CD4-positive, CD25-positive, alpha-beta regulatory T cell (primary cell): ENCODE data around the gene SLC30A7. TPM values are rescaled to one million over a fixed set of nuclear protein-coding genes. Genes with fewer than 3 reads are reported as not detected.

Experiments
- ATAC-seq, 2 donors: fragments of 150-1000 bp; cut with Tn5 transposase; one replicate each; pipeline ENCODE4 v1.10.0; 2021; ENCODE audit warnings: low read depth in 2 of 2, moderate number of reproducible peaks in 2 of 2, moderate library complexity in 1 of 2
- DNase-seq, 3 donors: peaks; one replicate each; pipeline versions ENCODE4 v3.0.0 to v3.0.0-alpha.2; 2012 to 2022; ENCODE audit warnings: mixed read lengths in 1 of 3
- H3K27ac ChIP-seq: one replicate; pipeline ENCODE4 v1.7.0; 2013; ENCODE audit warnings: mild to moderate bottlenecking, low read length; ENCODE audit not compliant: insufficient read depth, poor library complexity, severe bottlenecking
- H3K27me3 ChIP-seq: one replicate; pipeline ENCODE4 v1.7.0; 2013; ENCODE audit warnings: low read length; ENCODE audit not compliant: control insufficient read depth, insufficient read depth
- H3K36me3 ChIP-seq: one replicate; pipeline ENCODE4 v1.7.0; 2013; ENCODE audit warnings: mild to moderate bottlenecking, low read length, moderate library complexity; ENCODE audit not compliant: control insufficient read depth, insufficient read depth
- H3K4me1 ChIP-seq: 2 replicates; pipeline ENCODE4 v1.7.0; 2013; ENCODE audit warnings: mild to moderate bottlenecking, low read length; ENCODE audit not compliant: insufficient read depth, control insufficient read depth, poor library complexity, severe bottlenecking
- H3K4me3 ChIP-seq: one replicate; pipeline ENCODE4 v1.7.0; 2013; ENCODE audit warnings: low read depth, mild to moderate bottlenecking, low read length, moderate library complexity
- H3K9me3 ChIP-seq, 2 experiments: 1 replicate in 1 of 2; 2 replicates in 1 of 2; pipeline ENCODE4 v1.7.0; 2013; ENCODE audit warnings: low read length in 2 of 2, mild to moderate bottlenecking in 1 of 2, moderate library complexity in 1 of 2; ENCODE audit not compliant: control insufficient read depth in 2 of 2
- H3K27ac Mint-ChIP-seq, 3 donors: one replicate each; pipeline ENCODE4 v1.8.0; 2020 to 2022; ENCODE audit warnings: mild to moderate bottlenecking in 3 of 3, mixed read lengths in 3 of 3, moderate library complexity in 2 of 3
- H3K27me3 Mint-ChIP-seq: one replicate; pipeline ENCODE4 v1.8.0; 2022; ENCODE audit warnings: mild to moderate bottlenecking, mixed read lengths
- H3K36me3 Mint-ChIP-seq: one replicate; pipeline ENCODE4 v1.8.0; 2020; ENCODE audit warnings: mixed read lengths
- H3K4me1 Mint-ChIP-seq, 4 donors: one replicate each; pipeline ENCODE4 v1.8.0; 2020 to 2022; ENCODE audit warnings: mixed read lengths in 4 of 4, mild to moderate bottlenecking in 1 of 4
- H3K4me3 Mint-ChIP-seq, 4 donors: one replicate each; pipeline ENCODE4 v1.8.0; 2020 to 2022; ENCODE audit warnings: mild to moderate bottlenecking in 4 of 4, mixed read lengths in 4 of 4, moderate library complexity in 3 of 4
- H3K9me3 Mint-ChIP-seq, 7 donors: one replicate each; pipeline ENCODE4 v1.8.0; 2020 to 2022; ENCODE audit warnings: mixed read lengths in 7 of 7, mild to moderate bottlenecking in 3 of 7, moderate library complexity in 2 of 7
- polyA plus RNA-seq, 4 donors: library from polyadenylated mRNA; unstranded; fragments of 300-500 nt; fragmentation: Illumina TruSeq; gene quantifications; one replicate each; pipeline ENCODE4 v1.2.3, GENCODE V29; 2021
- total RNA-seq: library from RNA; stranded (reverse); gene quantifications from one replicate; pipeline ENCODE4 v1.2.3, GENCODE V29; 2022

Gene SLC30A7
- total and polyA plus RNA-seq, 5 donors from 2014 or later = 12.8 to 29.1 (median 14.5) TPM

DNA sequence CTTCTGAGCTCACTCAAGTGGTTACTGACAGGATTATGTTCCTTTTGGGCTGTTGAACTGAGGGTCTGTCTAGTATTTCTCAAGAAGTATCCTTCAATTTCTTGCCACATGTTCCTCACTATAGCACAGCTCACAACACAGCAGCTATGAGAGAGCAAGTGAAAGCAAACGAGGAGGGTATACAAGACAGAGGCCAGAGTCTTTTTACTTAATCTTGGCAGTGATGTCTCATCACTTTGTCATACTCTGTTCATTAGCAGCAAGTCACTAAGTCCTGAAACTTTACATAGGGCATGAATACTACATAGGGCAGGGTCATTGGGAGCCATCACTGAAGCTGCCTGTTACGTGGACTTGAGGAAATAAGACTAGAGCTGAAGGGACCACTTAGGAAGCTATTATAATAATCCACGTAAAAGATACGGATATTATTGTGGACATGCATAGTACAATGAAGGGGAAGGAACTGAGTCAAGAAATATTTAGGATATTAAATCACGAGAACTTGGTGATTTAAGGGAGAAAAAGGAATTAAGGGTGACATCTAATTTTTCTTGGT is 63.7 kb downstream of the SLC30A7 start:
- peaks cover 33% of the 10 kb centered on the region for H3K36me3 Mint-ChIP-seq
- ATAC-seq (no peak), DNase-seq (no peak)
- Histone ChIP-seq H3K4me3 (no peak overlapping the region), H3K36me3 (peaks cover 30% of the 10 kb centered on the region), H3K4me1 (peaks cover 3% of the 10 kb centered on the region), H3K27ac (no peak overlapping the region), H3K27me3 (no peaks in the 10 kb centered on the region), H3K9me3 (no peaks in the 10 kb centered on the region)
- no peaks in the 10 kb centered on the region for H3K27me3 Mint-ChIP-seq
- H3K9me3 Mint-ChIP-seq = peaks cover 0 to 2% (median 0%) of the 10 kb centered on the region in 7 donors
- H3K4me1 Mint-ChIP-seq = peaks cover 19 to 56% (median 33%) of the 10 kb centered on the region in 4 donors
- no peak overlapping the region for H3K4me3 Mint-ChIP-seq
- H3K27ac Mint-ChIP-seq = peak overlapping the region in 2 of 3 donors; percentile 21 to 85

GRCh38 chr1:100960098-100960497 is 64.2 kb downstream of the SLC30A7 start:
- no peaks in the 10 kb centered on the region for H3K27me3 Mint-ChIP-seq
- DNase-seq (no peak), ATAC-seq (no peak)
- no peak overlapping the region for H3K4me3 Mint-ChIP-seq
- no peak overlapping the region for H3K27ac ChIP-seq
- peaks cover 31% of the 10 kb centered on the region for H3K36me3 ChIP-seq
- H3K4me3 ChIP-seq = no peak overlapping the region
- H3K27me3 ChIP-seq = no peaks in the 10 kb centered on the region
- peaks cover 3% of the 10 kb centered on the region for H3K4me1 ChIP-seq
- H3K36me3 Mint-ChIP-seq = peaks cover 37% of the 10 kb centered on the region
- H3K4me1 Mint-ChIP-seq = peaks cover 19 to 55% (median 36%) of the 10 kb centered on the region in 4 donors
- H3K27ac Mint-ChIP-seq = peak overlapping the region in 1 of 3 donors; percentile 85
- H3K9me3 Mint-ChIP-seq = peaks cover 0 to 2% (median 0%) of the 10 kb centered on the region in 7 donors
- H3K9me3 ChIP-seq = no peaks in the 10 kb centered on the region

DNA sequence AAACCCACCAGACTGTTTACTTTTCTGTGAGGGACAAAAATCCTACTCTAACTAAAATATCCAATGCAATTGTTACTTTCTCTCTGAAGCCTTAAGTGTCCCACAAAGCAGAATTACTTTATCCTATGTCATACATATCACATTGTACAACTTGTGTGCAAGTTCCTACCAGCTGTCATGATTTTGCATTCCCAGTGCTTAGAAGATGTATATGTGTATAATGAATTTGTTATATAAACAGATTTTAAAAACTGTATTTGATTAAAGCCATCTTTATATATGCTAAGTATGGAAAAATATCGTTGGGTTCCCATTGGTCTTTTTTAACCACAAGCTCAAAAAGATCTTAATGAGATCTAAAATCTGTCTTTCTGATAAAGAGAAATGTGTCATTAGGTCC is 72.7 kb downstream of the SLC30A7 start:
- Mint-ChIP-seq H3K27ac (no peak overlapping the region), H3K36me3 (peaks cover 47% of the 10 kb centered on the region), H3K27me3 (no peaks in the 10 kb centered on the region), H3K4me3 (no peak overlapping the region), H3K4me1 (peaks cover 22 to 48% (median 34%) of the 10 kb centered on the region in 4 donors), H3K9me3 (peaks cover 0 to 3% (median 0%) of the 10 kb centered on the region in 7 donors)
- H3K36me3 ChIP-seq = peaks cover 36% of the 10 kb centered on the region
- H3K27me3 ChIP-seq = no peaks in the 10 kb centered on the region
- DNase-seq (no peak), ATAC-seq (no peak)
- peaks cover 3% of the 10 kb centered on the region for H3K4me1 ChIP-seq
- H3K4me3 ChIP-seq = no peak overlapping the region
- H3K9me3 ChIP-seq = no peaks in the 10 kb centered on the region
- no peak overlapping the region for H3K27ac ChIP-seq

DNA sequence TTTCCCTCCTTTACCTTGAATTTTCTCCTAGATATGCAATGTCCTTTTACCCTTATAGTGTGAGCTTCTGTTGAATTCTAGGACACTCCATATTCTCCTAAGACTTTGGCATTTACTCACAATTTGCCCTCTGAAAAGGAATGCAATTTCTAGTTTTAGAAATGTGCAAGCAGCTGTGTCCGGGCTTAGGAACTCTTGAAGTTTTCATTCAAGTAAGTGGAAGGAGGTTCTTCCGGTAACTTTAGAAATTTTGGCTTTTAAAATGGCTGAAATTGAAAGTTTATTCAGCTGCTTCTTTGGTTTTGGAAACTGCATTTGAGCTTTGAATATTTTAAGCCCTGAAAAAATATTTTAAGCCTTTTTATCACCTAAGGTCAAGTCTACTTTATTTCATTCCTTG is 73.4 kb downstream of the SLC30A7 start:
- H3K27me3 ChIP-seq = no peaks in the 10 kb centered on the region
- no peaks in the 10 kb centered on the region for H3K9me3 ChIP-seq
- Mint-ChIP-seq H3K27ac (no peak overlapping the region), H3K4me3 (no peak overlapping the region), H3K4me1 (peaks cover 29 to 51% (median 39%) of the 10 kb centered on the region in 4 donors), H3K36me3 (peaks cover 51% of the 10 kb centered on the region), H3K27me3 (no peaks in the 10 kb centered on the region), H3K9me3 (peaks cover 0 to 8% (median 0%) of the 10 kb centered on the region in 7 donors)
- H3K36me3 ChIP-seq = peaks cover 32% of the 10 kb centered on the region
- no peak overlapping the region for H3K4me3 ChIP-seq
- DNase-seq = no peak
- ATAC-seq = no peak
- H3K27ac ChIP-seq = no peak overlapping the region
- H3K4me1 ChIP-seq = peaks cover 3% of the 10 kb centered on the region

GRCh38 chr1:100971021-100971420 is 75.1 kb downstream of the SLC30A7 start:
- H3K4me3 Mint-ChIP-seq = no peak overlapping the region
- Histone ChIP-seq H3K27me3 (no peaks in the 10 kb centered on the region), H3K9me3 (no peaks in the 10 kb centered on the region), H3K4me1 (peaks cover 3% of the 10 kb centered on the region), H3K36me3 (peaks cover 29% of the 10 kb centered on the region), H3K4me3 (no peak overlapping the region), H3K27ac (no peak overlapping the region)
- peaks cover 0 to 8% (median 0%) of the 10 kb centered on the region in 7 donors for H3K9me3 Mint-ChIP-seq
- no peak for ATAC-seq
- H3K27me3 Mint-ChIP-seq = no peaks in the 10 kb centered on the region
- peak overlapping the region in 2 of 3 donors; percentile 56 to 80 for H3K27ac Mint-ChIP-seq
- DNase-seq = no peak
- H3K36me3 Mint-ChIP-seq = peaks cover 43% of the 10 kb centered on the region
- peaks cover 30 to 52% (median 35%) of the 10 kb centered on the region in 4 donors for H3K4me1 Mint-ChIP-seq

GRCh38 chr1:100972185-100972584 is 76.3 kb downstream of the SLC30A7 start:
- ATAC-seq (no peak), DNase-seq (no peak)
- peaks cover 3% of the 10 kb centered on the region for H3K4me1 ChIP-seq
- peaks cover 30 to 58% (median 38%) of the 10 kb centered on the region in 4 donors for H3K4me1 Mint-ChIP-seq
- H3K4me3 ChIP-seq = no peak overlapping the region
- H3K27me3 ChIP-seq = no peaks in the 10 kb centered on the region
- no peaks in the 10 kb centered on the region for H3K9me3 ChIP-seq
- peak overlapping the region in 1 of 3 donors; percentile 67 for H3K27ac Mint-ChIP-seq
- peaks cover 0 to 4% (median 0%) of the 10 kb centered on the region in 7 donors for H3K9me3 Mint-ChIP-seq
- no peak overlapping the region for H3K4me3 Mint-ChIP-seq
- H3K36me3 Mint-ChIP-seq = peaks cover 44% of the 10 kb centered on the region
- H3K27me3 Mint-ChIP-seq = no peaks in the 10 kb centered on the region
- no peak overlapping the region for H3K27ac ChIP-seq
- H3K36me3 ChIP-seq = peaks cover 27% of the 10 kb centered on the region

DNA sequence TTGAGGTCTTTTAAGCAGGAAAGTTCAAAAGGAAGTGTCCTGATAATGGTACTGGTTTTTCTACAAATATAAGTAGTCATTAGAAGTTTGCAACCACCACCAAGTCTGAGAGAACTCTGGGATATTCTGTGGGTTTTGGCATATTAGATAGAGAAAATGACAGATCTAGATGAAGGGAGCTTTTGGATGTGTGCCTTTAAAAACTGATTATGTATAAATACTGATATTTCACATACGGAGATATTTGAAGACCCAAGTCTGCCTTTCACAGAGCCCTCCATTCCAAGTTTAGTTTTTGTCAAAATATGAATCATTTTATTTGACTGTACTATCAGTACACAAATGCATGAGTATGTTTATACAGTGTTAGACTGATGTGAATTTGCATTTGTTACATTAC is 81.0 kb downstream of the SLC30A7 start:
- Mint-ChIP-seq H3K4me3 (no peak overlapping the region), H3K27me3 (no peaks in the 10 kb centered on the region), H3K27ac (peak overlapping the region in 2 of 3 donors; percentile 1 to 9), H3K36me3 (peaks cover 54% of the 10 kb centered on the region), H3K9me3 (peaks cover 0 to 4% (median 0%) of the 10 kb centered on the region in 7 donors), H3K4me1 (peaks cover 21 to 42% (median 27%) of the 10 kb centered on the region in 4 donors)
- DNase-seq = no peak
- Histone ChIP-seq H3K27ac (no peak overlapping the region), H3K9me3 (no peaks in the 10 kb centered on the region), H3K36me3 (peaks cover 38% of the 10 kb centered on the region), H3K4me1 (no peaks in the 10 kb centered on the region), H3K27me3 (no peaks in the 10 kb centered on the region), H3K4me3 (no peak overlapping the region)
- no peak for ATAC-seq

DNA sequence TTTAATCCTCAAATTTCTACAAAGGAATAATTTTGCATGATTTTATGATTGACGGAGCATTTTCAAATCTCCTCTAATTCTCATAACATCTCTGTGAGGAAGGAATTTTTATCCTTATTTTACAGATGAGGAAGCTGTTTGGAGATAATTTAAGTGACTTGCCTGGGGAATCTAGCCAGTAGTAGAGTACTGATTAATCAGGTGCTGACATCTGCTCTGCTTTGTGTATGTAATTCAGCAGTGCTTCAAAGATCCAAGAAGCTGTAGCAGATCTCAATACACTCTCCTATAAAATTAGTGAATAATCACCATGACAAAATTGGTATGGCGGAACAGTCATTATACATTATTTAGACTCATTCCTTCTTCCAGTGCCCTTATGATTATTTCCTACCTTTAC is 83.7 kb downstream of the SLC30A7 start:
- ATAC-seq (no peak), DNase-seq (no peak)
- Mint-ChIP-seq H3K36me3 (peaks cover 61% of the 10 kb centered on the region), H3K27me3 (no peaks in the 10 kb centered on the region), H3K4me1 (peaks cover 13 to 34% (median 20%) of the 10 kb centered on the region in 4 donors), H3K27ac (peak overlapping the region in 1 of 3 donors; percentile 7), H3K9me3 (no peaks in the 10 kb centered on the region), H3K4me3 (no peak overlapping the region)
- Histone ChIP-seq H3K4me1 (no peaks in the 10 kb centered on the region), H3K27me3 (no peaks in the 10 kb centered on the region), H3K27ac (no peak overlapping the region), H3K36me3 (peaks cover 39% of the 10 kb centered on the region), H3K9me3 (no peaks in the 10 kb centered on the region), H3K4me3 (no peak overlapping the region)
